KMS-11 (cell line): Measurements from ENCODE around the gene SEMG2.

Experiments
- H2AFZ ChIP-seq: fragments of 200-600 bp; sonication (generic); 2 replicates; pipeline ENCODE4 v1.6.1; 2016; ENCODE audit warnings: antibody characterized with exemption, mixed run types, low read depth
- H3K27ac ChIP-seq: fragments of 200-600 bp; sonication (generic); 2 replicates; pipeline ENCODE4 v1.6.1; 2016; ENCODE audit warnings: mild to moderate bottlenecking, mixed run types
- H3K27me3 ChIP-seq: fragments of 200-600 bp; sonication (generic); 2 replicates; pipeline ENCODE4 v1.6.1; 2017; ENCODE audit warnings: mild to moderate bottlenecking, low read depth, mixed run types, moderate library complexity; ENCODE audit not compliant: insufficient read depth
- H3K36me3 ChIP-seq: fragments of 200-600 bp; sonication (generic); 2 replicates; pipeline ENCODE4 v1.6.1; 2017; ENCODE audit warnings: mild to moderate bottlenecking, mixed run types; ENCODE audit not compliant: insufficient read depth
- H3K4me1 ChIP-seq: fragments of 200-600 bp; sonication (generic); 2 replicates; pipeline ENCODE4 v1.6.1; 2016; ENCODE audit warnings: mild to moderate bottlenecking, low read depth, mixed run types; ENCODE audit not compliant: poor library complexity, severe bottlenecking
- H3K4me2 ChIP-seq: fragments of 200-600 bp; sonication (generic); 2 replicates; pipeline ENCODE4 v1.7.0; 2016; ENCODE audit warnings: mild to moderate bottlenecking, mixed run types
- H3K4me3 ChIP-seq: fragments of 200-600 bp; sonication (generic); IDR thresholded peaks from 2 replicates; pipeline ENCODE4 v1.6.1; 2017; ENCODE audit warnings: low read depth, low read length, mixed read lengths; ENCODE audit not compliant: insufficient read depth
- H3K79me2 ChIP-seq: fragments of 200-600 bp; sonication (generic); 2 replicates; pipeline ENCODE4 v1.6.1; 2016; ENCODE audit warnings: low read depth, mixed run types; ENCODE audit not compliant: insufficient read depth
- H3K9ac ChIP-seq: fragments of 200-600 bp; sonication (generic); 2 replicates; pipeline ENCODE4 v1.6.1; 2016; ENCODE audit warnings: mild to moderate bottlenecking, mixed run types
- H4K20me1 ChIP-seq: fragments of 200-600 bp; sonication (generic); 2 replicates; pipeline ENCODE4 v1.6.1; 2016; ENCODE audit warnings: mild to moderate bottlenecking, mixed run types; ENCODE audit not compliant: insufficient read depth
- TF ChIP-seq, protein P1 (sequence below): fragments of 200-600 bp; sonication (generic); conservative IDR thresholded peaks from 2 replicates; pipeline ENCODE4 v1.6.1; 2017; ENCODE audit warnings: low read depth, mild to moderate bottlenecking, antibody characterized with exemption, low read length, moderate library complexity, mixed read lengths

Gene SEMG2

DNA sequence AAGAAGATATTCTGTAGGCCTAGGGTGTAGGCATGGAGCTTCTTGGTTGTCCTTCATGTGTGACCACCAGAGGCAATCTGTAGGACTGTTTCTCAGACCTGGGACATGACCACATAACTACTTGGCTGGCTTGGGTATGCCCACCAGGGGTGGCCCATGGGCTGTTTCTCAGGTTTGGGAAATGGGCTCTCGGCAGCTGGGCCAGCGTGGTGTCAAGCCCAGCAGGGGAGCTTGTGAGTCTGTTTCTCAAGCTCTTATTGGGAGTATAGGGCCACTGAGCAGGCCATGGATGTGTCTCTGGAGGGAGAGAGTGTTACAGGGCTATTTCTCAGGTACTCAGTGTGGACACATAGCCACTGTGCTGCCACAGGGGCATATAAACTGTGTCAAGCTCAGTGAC is 2.5 kb upstream of the SEMG2 start:
- Histone ChIP-seq H4K20me1 (no peaks in the 10 kb centered on the region), H3K79me2 (no peaks in the 10 kb centered on the region), H3K4me1 (no peaks in the 10 kb centered on the region), H3K4me3 (no peak overlapping the region), H3K36me3 (no peaks in the 10 kb centered on the region), H2AFZ (no peak overlapping the region), H3K27ac (no peak overlapping the region), H3K27me3 (no peaks in the 10 kb centered on the region), H3K9ac (no peak overlapping the region), H3K4me2 (no peak overlapping the region)
- TF ChIP-seq, protein P1, sequence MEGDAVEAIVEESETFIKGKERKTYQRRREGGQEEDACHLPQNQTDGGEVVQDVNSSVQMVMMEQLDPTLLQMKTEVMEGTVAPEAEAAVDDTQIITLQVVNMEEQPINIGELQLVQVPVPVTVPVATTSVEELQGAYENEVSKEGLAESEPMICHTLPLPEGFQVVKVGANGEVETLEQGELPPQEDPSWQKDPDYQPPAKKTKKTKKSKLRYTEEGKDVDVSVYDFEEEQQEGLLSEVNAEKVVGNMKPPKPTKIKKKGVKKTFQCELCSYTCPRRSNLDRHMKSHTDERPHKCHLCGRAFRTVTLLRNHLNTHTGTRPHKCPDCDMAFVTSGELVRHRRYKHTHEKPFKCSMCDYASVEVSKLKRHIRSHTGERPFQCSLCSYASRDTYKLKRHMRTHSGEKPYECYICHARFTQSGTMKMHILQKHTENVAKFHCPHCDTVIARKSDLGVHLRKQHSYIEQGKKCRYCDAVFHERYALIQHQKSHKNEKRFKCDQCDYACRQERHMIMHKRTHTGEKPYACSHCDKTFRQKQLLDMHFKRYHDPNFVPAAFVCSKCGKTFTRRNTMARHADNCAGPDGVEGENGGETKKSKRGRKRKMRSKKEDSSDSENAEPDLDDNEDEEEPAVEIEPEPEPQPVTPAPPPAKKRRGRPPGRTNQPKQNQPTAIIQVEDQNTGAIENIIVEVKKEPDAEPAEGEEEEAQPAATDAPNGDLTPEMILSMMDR = no peak

DNA sequence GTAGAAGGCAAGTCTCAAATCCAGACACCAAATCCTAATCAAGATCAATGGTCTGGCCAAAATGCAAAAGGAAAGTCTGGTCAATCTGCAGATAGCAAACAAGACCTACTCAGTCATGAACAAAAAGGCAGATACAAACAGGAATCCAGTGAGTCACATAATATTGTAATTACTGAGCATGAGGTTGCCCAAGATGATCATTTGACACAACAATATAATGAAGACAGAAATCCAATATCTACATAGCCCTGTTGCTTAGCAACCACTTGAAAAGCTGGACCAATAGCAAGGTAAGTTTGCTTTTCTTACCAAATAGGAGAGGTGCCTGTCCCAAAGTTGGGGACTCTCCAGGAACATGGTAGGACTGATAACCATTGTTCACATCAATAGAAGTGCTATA is 2.0 kb downstream of the SEMG2 start:
- no peaks in the 10 kb centered on the region for H3K4me1 ChIP-seq
- no peak overlapping the region for H3K4me3 ChIP-seq
- H3K4me2 ChIP-seq = no peak overlapping the region
- H2AFZ ChIP-seq = no peak overlapping the region
- TF ChIP-seq, protein P1 = no peak
- no peaks in the 10 kb centered on the region for H3K79me2 ChIP-seq
- H3K27me3 ChIP-seq = no peaks in the 10 kb centered on the region
- H4K20me1 ChIP-seq = no peaks in the 10 kb centered on the region
- H3K36me3 ChIP-seq = no peaks in the 10 kb centered on the region
- H3K9ac ChIP-seq = no peak overlapping the region
- no peak overlapping the region for H3K27ac ChIP-seq

- Histone ChIP-seq H2AFZ (no peak overlapping the region), H3K27ac (no peak overlapping the region), H3K79me2 (no peaks in the 10 kb centered on the region), H3K4me3 (no peak overlapping the region), H3K4me2 (no peak overlapping the region), H3K36me3 (no peaks in the 10 kb centered on the region), H3K9ac (no peak overlapping the region), H3K4me1 (no peaks in the 10 kb centered on the region), H4K20me1 (no peaks in the 10 kb centered on the region), H3K27me3 (no peaks in the 10 kb centered on the region)
- TF ChIP-seq, protein P1 = no peak
Observed at GRCh38 chr20:45226287-45226686, 5.1 kb downstream of the SEMG2 start.

DNA sequence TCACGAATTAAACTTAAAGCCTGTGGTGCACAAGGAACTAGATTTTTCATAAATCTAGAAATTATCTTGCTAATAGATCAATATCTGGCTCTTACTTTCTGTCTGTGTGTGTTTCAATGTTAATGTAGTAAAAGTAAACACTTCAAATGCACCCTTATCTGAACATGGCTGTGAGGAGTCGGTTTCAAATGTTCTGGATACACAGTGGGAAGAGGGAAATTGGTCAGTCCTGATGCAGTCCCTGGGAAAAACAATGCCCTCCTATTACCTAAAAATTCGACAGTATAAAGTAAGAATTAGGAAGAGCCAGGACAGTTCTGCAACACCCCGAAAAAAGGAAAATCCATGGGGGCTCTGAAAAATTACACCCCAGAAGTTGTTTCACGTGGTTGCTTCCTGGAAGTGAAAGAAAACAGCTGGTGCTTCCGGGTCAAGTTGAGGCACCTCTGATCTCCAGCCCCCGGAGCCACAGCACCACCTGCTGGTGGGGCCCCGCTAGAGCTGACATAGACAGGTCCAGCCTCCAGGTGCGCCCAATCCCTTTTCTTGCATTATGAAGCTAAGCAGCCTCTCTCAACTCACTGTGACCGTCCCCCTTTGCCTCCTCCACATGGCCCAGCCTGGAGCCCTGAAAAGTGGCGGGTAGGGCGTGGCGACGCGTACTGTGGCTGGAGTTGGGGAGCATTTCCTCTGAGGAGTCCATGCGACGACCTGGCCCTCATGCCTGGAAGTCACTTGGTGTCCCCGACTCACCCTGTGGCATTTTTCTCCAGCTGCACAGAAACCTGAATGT is 8.3 kb downstream of the SEMG2 start:
- Histone ChIP-seq H3K4me2 (no peak overlapping the region), H3K27me3 (no peaks in the 10 kb centered on the region), H3K9ac (no peak overlapping the region)

More for the DNA sequence above, 8.3 kb downstream of the SEMG2 start:
- H3K4me1 ChIP-seq = no peaks in the 10 kb centered on the region
- no peaks in the 10 kb centered on the region for H3K36me3 ChIP-seq
- H3K4me3 ChIP-seq = no peak overlapping the region
- H3K79me2 ChIP-seq = no peaks in the 10 kb centered on the region
- no peaks in the 10 kb centered on the region for H4K20me1 ChIP-seq
- TF ChIP-seq, protein P1 = peak; percentile 67
- no peak overlapping the region for H3K27ac ChIP-seq
- peak overlapping the region; percentile 11; the same call in 1 of the 2 replicates for H2AFZ ChIP-seq
